GM18907 (cell line): ENCODE data around the gene TANK.
"Not testable (repeated sequence)": the region's sequence is repeated elsewhere in the genome, so short reads cannot be mapped to it uniquely, and the experiment has no call there.

Experiments
- ATAC-seq: cut with Tn5 transposase; IDR thresholded peaks from one replicate; pipeline ENCODE4 v1.9.1; 2021; ENCODE audit warnings: mild to moderate bottlenecking, moderate library complexity; ENCODE audit not compliant: unreplicated experiment

The TANK gene

GRCh38 chr2:161257123-161257952 lies 97.1 kb downstream of the TANK start:
- ATAC-seq: no peak

GRCh38 chr2:161265874-161266273 lies 105.6 kb downstream of the TANK start:
- no peak for ATAC-seq

GRCh38 chr2:161269111-161269510 lies 108.9 kb downstream of the TANK start:
- ATAC-seq: no peak

GRCh38 chr2:161273038-161273760 lies 113.0 kb downstream of the TANK start:
- peak; percentile 82 for ATAC-seq

- not testable (repeated sequence) for ATAC-seq
These were observed 118.5 kb downstream of the TANK start for GRCh38 chr2:161278564-161279229.

- not testable (repeated sequence) for ATAC-seq
These were observed 119.1 kb downstream of the TANK start for GRCh38 chr2:161279230-161279815.

- ATAC-seq: not testable (repeated sequence)
These were observed 120.7 kb downstream of the TANK start for GRCh38 chr2:161280906-161281323.

GRCh38 chr2:161281615-161282310 lies 121.5 kb downstream of the TANK start:
- not testable (repeated sequence) for ATAC-seq

GRCh38 chr2:161282311-161282644 lies 122.0 kb downstream of the TANK start:
- not testable (repeated sequence) for ATAC-seq

- no peak for ATAC-seq
These were observed 123.7 kb downstream of the TANK start for GRCh38 chr2:161283926-161284325.
